GM23248 (cell line): ENCODE measurements around the gene RTN4IP1. TPM values are rescaled to one million over a fixed set of nuclear protein-coding genes. Genes with fewer than 3 reads are reported as not detected.

Experiments used
- DNase-seq: peaks from one replicate; pipeline ENCODE4 v3.0.0-alpha.2; 2015
- H2AFZ ChIP-seq: fragments of 200-600 bp; sonication (generic); 2 replicates; pipeline ENCODE4 v1.6.1; 2016; ENCODE audit warnings: antibody characterized with exemption
- H3F3A ChIP-seq: fragments of 200-600 bp; sonication (generic); 2 replicates; pipeline ENCODE4 v1.6.1; 2016; ENCODE audit warnings: mild to moderate bottlenecking, antibody characterized with exemption, mixed run types; ENCODE audit not compliant: insufficient read depth
- H3K27ac ChIP-seq: fragments of 200-600 bp; sonication (generic); 2 replicates; pipeline ENCODE4 v1.5.1; 2016; ENCODE audit warnings: mild to moderate bottlenecking
- H3K27me3 ChIP-seq: fragments of 200-600 bp; sonication (generic); replicated peaks from 2 replicates; pipeline ENCODE4 v1.6.1; 2016; ENCODE audit warnings: mild to moderate bottlenecking; ENCODE audit not compliant: insufficient read depth
- H3K36me3 ChIP-seq: fragments of 200-600 bp; sonication (generic); 2 replicates; pipeline ENCODE4 v1.6.1; 2016; ENCODE audit warnings: low read depth, mild to moderate bottlenecking
- H3K4me1 ChIP-seq: fragments of 200-600 bp; sonication (generic); 2 replicates; pipeline ENCODE4 v1.6.1; 2016; ENCODE audit warnings: mild to moderate bottlenecking; ENCODE audit not compliant: insufficient read depth
- H3K4me2 ChIP-seq: fragments of 200-600 bp; sonication (generic); one replicate; pipeline ENCODE4 v1.6.1; 2016; ENCODE audit warnings: mild to moderate bottlenecking; ENCODE audit not compliant: unreplicated experiment
- H3K4me3 ChIP-seq: fragments of 200-600 bp; sonication (generic); 2 replicates; pipeline ENCODE4 v1.5.1; 2016; ENCODE audit warnings: mild to moderate bottlenecking
- H3K79me2 ChIP-seq: fragments of 200-600 bp; sonication (generic); 2 replicates; pipeline ENCODE4 v1.6.1; 2016; ENCODE audit warnings: mild to moderate bottlenecking; ENCODE audit not compliant: insufficient read depth
- H3K9ac ChIP-seq: fragments of 200-600 bp; sonication (generic); 2 replicates; pipeline ENCODE4 v1.6.1; 2016; ENCODE audit warnings: mild to moderate bottlenecking
- H3K9me2 ChIP-seq: fragments of 200-600 bp; sonication (generic); 2 replicates; pipeline ENCODE4 v1.6.1; 2016; ENCODE audit warnings: mixed run types, mild to moderate bottlenecking, moderate library complexity; ENCODE audit not compliant: insufficient read depth
- H3K9me3 ChIP-seq: fragments of 200-600 bp; sonication (generic); one replicate; pipeline ENCODE4 v1.6.1; 2017; ENCODE audit warnings: low read depth
- H4K20me1 ChIP-seq: fragments of 200-600 bp; sonication (generic); 2 replicates; pipeline ENCODE4 v1.6.0; 2016; ENCODE audit not compliant: insufficient read depth
- EZH2 ChIP-seq: fragments of 200-600 bp; sonication (generic); IDR thresholded peaks from 2 replicates; pipeline ENCODE4 v1.6.1; 2018; ENCODE audit warnings: antibody characterized with exemption, mild to moderate bottlenecking; ENCODE audit not compliant: insufficient read depth, poor library complexity, severe bottlenecking
- EZH2phosphoT487 ChIP-seq: fragments of 200-600 bp; sonication (generic); IDR thresholded peaks from 2 replicates; pipeline ENCODE4 v1.6.1; 2018; ENCODE audit warnings: antibody characterized with exemption, moderate library complexity, mild to moderate bottlenecking, low read depth; ENCODE audit not compliant: insufficient read depth
- WGBS, 2 experiments: methylation state at CpG; one replicate each; pipeline ENCODE4 v1.1.6; 2015 to 2017; ENCODE audit warnings: low lambda C conversion rate in 2 of 2, low coverage in 1 of 2; ENCODE audit errors: missing lambda C conversion rate in 2 of 2; 5-methylcytosine and 5-hydroxymethylcytosine counted together
- in situ Hi-C: fragments of 300-500 bp; cut with MboI; formaldehyde crosslinking; loops from 2 replicates; pipeline ENCODE4 v1.15.0; 2020
- polyA plus RNA-seq: library from polyadenylated mRNA; unstranded; fragments of >200 nt; fragmentation: Nextera tagmentation; extraction: Ambion mirVana; gene quantifications from 2 replicates; pipeline ENCODE4 v1.2.1, GENCODE V29; 2016
- total RNA-seq: library from RNA; depleted of rRNA; stranded (reverse); fragments of >200 nt; shearing (Covaris generic); gene quantifications from 2 replicates; pipeline ENCODE4 v1.2.3, GENCODE V29; 2014

The RTN4IP1 gene
- total and polyA plus RNA-seq, 2 experiments from 2014 or later, result 5.3 to 8.0 TPM

DNA sequence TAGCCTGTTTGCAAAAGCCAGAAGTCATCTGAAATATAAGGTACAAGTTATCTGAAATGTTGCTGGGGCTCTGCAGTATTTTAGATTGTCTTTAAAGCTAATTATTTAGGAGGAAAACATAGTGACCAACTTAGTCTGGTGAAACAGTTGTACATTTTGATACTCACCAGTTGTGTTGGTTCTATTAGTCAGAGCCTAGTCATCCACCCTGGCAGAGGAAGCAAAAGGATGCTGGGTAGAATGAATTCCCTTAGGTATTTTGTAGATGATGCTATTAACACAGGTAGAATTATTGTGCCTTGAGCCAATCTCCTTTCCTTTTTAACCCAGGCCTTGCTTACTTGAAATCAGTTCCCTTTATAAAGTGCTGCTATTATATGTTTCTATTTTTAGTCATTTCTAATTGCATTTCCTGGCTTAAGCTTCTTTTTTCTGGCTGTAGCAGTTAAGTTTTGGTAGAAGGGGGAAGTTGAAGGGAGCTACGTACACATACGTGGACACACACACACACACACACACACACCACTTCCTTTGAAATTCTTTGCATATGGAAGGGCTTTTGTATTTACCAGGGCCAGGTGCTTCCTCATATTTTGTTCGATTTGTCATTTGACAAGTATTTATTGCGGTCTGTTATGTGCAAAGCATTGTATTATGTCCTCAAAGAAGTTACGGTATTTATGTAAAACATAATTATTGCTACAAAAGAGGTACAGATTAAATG, 82.4 kb downstream of the RTN4IP1 start:
- H3K27me3 ChIP-seq, result no peaks in the 10 kb centered on the region
- peak overlapping the region; percentile 63 for H2AFZ ChIP-seq
- TF ChIP-seq EZH2phosphoT487, result no peak
- TF ChIP-seq EZH2, result no peak
- peak; percentile 90 for DNase-seq
- H3K79me2 ChIP-seq, result no peaks in the 10 kb centered on the region
- no peaks in the 10 kb centered on the region for H3K9me3 ChIP-seq
- peak overlapping the region; percentile 98 for H3K27ac ChIP-seq
- in situ Hi-C loops, result no loop called here
- H3K9ac ChIP-seq, result peak overlapping the region; percentile 67
- H3K4me3 ChIP-seq, result 0 out of 2 replicates have a peak overlapping the region, but pooled peaks have one; percentile 20
- no peaks in the 10 kb centered on the region for H4K20me1 ChIP-seq
- peaks cover 35% of the 10 kb centered on the region for H3F3A ChIP-seq
- WGBS, 2 experiments, result 58 to 60% methylated on average over 5 of the region's 5 CpGs
- peaks cover 16% of the 10 kb centered on the region for H3K4me1 ChIP-seq
- H3K9me2 ChIP-seq, result no peaks in the 10 kb centered on the region; the same call in 1 of the 2 replicates
- peak overlapping the region; percentile 71 for H3K4me2 ChIP-seq
- no peaks in the 10 kb centered on the region for H3K36me3 ChIP-seq

DNA sequence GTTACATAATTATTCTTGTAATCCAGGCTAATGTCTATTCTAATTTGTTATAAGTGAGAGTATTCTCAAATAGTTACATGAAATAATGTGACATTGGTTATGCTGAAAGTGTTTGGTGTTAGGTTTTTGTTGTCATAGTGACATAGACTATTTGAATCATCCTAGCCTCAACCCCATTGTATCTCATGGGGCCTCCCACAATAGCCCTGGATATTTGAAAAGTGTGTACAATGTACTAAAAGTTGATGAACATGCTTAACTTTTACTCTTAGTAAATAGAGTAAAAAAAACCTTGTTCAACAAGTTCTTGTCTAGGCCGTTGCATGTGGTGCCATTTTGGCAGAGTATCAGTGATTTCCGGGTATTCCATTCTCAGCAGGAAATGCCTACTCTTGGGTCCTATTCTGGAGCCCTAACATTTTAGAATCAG, 83.0 kb downstream of the RTN4IP1 start:
- Histone ChIP-seq H3K9me3 (no peaks in the 10 kb centered on the region), H3K9ac (peak overlapping the region; percentile 67), H3K36me3 (no peaks in the 10 kb centered on the region), H3K27me3 (no peaks in the 10 kb centered on the region), H2AFZ (peak overlapping the region; percentile 63), H3K4me1 (peaks cover 16% of the 10 kb centered on the region), H3K9me2 (no peaks in the 10 kb centered on the region; the same call in 1 of the 2 replicates), H3K27ac (peak overlapping the region; percentile 98), H3K4me3 (0 out of 2 replicates have a peak overlapping the region, but pooled peaks have one; percentile 20), H4K20me1 (no peaks in the 10 kb centered on the region), H3K79me2 (no peaks in the 10 kb centered on the region), H3K4me2 (peak overlapping the region; percentile 71), H3F3A (peaks cover 35% of the 10 kb centered on the region)
- TF ChIP-seq EZH2 (no peak), EZH2phosphoT487 (no peak)
- 0 to 13% methylated on average over 2 of the region's 2 CpGs for WGBS, 2 experiments
- in situ Hi-C loops, result no loop called here
- DNase-seq, result peak; percentile 74

DNA sequence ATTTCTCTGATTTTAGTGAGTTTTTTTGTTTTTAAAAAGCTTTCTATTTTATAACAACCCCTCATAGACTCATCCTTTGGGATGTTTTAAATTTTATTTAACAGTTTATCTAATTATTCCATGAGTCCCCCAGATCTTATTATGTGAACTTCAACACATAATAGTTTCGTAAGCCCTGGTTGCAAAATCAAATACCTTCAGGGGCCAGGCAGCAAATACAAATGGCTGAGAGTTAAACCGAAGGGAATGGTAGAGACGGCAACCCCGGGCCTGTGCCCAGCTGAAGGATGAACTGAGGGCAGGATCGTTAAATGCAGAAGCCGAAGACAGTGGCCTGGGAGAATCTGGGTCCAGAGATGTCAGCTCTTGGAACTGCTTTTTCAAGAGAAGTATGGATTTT, 88.4 kb downstream of the RTN4IP1 start:
- DNase-seq, result peak; percentile 17

DNA sequence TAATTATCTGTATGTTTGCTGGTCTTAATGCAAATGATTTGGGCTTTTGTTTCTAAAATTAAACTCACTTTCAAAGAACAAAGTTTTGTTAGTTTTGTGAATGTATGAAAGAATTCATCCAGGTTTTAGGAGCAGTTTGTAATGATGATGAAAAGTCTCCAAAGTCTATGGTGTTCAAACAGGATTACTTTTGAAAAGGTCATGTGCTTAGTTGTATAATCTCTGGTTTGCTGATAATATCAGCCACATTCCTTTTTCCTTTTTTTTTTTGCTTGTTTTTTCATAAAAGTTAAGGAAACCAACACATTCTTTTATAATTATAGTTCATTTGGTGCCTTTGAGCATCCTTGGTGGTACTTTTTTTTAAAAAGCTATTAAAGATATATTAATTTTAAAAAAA, 88.9 kb downstream of the RTN4IP1 start:
- DNase-seq, result no peak
- H3K36me3 ChIP-seq, result no peaks in the 10 kb centered on the region
- 0 out of 2 replicates have a peak, but pooled peaks cover 4% of the 10 kb centered on the region for H3K9me2 ChIP-seq
- H3K4me3 ChIP-seq, result no peak overlapping the region
- in situ Hi-C loops, result no loop called here
- H3K27ac ChIP-seq, result no peak overlapping the region
- H4K20me1 ChIP-seq, result no peaks in the 10 kb centered on the region
- H2AFZ ChIP-seq, result no peak overlapping the region
- TF ChIP-seq EZH2 (no peak), EZH2phosphoT487 (no peak)
- no peak overlapping the region for H3K9ac ChIP-seq
- H3F3A ChIP-seq, result peaks cover 6% of the 10 kb centered on the region
- no peaks in the 10 kb centered on the region for H3K27me3 ChIP-seq
- H3K4me1 ChIP-seq, result peaks cover 19% of the 10 kb centered on the region; the same call in 1 of the 2 replicates
- no peak overlapping the region for H3K4me2 ChIP-seq
- no peaks in the 10 kb centered on the region for H3K79me2 ChIP-seq
- H3K9me3 ChIP-seq, result no peaks in the 10 kb centered on the region

More for the DNA sequence above, 88.4 kb downstream of the RTN4IP1 start:
- in situ Hi-C loops, result no loop called here
- Histone ChIP-seq H3K9me3 (no peaks in the 10 kb centered on the region), H3K9me2 (peaks cover 4% of the 10 kb centered on the region; the same call in 1 of the 2 replicates), H3K4me1 (peaks cover 22% of the 10 kb centered on the region), H3F3A (peaks cover 10% of the 10 kb centered on the region), H3K4me3 (no peak overlapping the region), H3K36me3 (no peaks in the 10 kb centered on the region), H3K9ac (no peak overlapping the region), H3K4me2 (no peak overlapping the region), H3K27me3 (no peaks in the 10 kb centered on the region), H3K79me2 (no peaks in the 10 kb centered on the region), H2AFZ (no peak overlapping the region), H3K27ac (no peak overlapping the region), H4K20me1 (no peaks in the 10 kb centered on the region)
- TF ChIP-seq EZH2 (no peak), EZH2phosphoT487 (no peak)
- WGBS, 2 experiments, result 92 to 96% methylated on average over 6 of the region's 6 CpGs
